GM21526 (cell line): ENCODE results near the gene ADGRF3.
"Not testable (repeated sequence)": the region's sequence is repeated elsewhere in the genome, so short reads cannot be mapped to it uniquely, and the experiment has no call there.

ENCODE experiments used
- ATAC-seq: cut with Tn5 transposase; IDR thresholded peaks from one replicate; pipeline ENCODE4 v1.9.1; 2021; ENCODE audit warnings: moderate library complexity; ENCODE audit not compliant: unreplicated experiment, low FRiP score

The ADGRF3 gene

DNA sequence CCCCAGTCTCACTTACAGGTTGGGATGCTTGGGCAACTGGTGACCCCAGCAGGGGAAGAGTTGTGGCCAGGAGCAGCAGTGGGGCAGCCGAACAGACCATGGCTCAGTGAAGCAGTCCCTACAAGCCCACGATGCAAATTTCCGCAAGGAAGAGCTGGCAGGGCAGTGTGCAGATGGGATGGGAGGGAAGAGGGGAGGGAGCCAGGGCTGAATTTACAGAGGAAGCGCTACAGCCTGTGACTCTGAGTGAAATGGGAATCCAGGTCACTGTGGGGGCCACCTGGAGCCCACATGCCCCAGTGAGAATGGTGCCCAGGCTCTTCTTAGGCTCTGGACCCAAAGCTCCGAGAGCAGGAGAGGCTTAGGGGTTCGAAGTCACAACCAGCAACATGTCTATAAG is 27.6 kb downstream of the ADGRF3 start:
- ATAC-seq: no peak

DNA sequence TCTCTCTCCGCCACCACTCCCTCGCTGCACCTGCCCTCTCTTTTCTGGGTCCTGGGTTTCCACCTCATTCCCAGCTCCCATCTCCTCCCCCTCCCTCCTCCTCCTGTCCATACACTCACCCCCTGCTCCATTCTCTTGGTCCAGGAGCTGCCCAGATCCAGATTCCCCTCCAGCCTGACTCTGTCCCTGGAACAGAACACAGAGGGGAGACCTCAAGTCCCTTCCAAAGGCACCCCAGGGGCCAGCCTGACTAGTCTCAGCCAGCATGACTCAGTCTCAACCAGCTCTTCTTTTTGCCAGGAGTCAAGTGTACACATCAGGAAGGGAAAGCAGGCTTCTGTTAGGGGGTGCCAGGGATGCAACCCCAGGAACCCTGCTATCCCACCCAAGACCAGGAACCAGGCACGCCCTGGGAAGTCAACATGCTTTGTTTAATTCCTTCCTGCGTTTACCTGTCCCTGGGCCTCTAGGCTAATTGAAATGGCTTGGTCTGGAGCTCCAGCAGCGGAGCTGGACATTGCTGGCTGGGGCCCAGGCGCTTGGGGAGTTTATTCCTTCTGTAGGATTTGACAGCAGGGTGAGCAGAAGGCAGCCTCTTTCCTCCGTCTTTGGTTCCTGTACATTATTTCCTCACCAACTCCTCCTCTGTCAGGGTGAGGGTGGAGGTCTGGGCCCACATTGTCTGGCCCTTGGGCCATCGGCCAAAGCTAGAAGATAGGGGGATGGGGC is 29.0 kb downstream of the ADGRF3 start:
- no peak for ATAC-seq

DNA sequence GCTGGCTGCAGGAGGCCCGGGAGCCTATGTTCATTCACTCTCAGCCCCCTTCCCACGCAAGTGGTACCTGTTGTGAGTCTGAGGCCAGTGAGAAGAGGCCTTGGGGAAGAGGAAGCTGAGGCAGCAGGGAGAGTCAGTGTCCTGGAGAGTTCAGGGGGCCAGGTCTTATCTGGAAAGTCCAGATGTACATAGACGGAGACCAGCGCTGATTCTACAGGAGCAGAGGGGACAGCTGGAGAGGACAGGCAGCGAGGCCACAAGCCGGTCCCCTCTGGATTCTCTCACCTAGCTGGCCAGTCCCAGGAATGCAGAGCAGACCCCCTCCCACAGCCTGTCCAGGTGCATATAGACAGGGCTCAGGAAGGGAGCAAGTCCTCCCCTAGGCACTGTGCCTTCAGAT is 29.7 kb downstream of the ADGRF3 start:
- ATAC-seq: no peak

DNA sequence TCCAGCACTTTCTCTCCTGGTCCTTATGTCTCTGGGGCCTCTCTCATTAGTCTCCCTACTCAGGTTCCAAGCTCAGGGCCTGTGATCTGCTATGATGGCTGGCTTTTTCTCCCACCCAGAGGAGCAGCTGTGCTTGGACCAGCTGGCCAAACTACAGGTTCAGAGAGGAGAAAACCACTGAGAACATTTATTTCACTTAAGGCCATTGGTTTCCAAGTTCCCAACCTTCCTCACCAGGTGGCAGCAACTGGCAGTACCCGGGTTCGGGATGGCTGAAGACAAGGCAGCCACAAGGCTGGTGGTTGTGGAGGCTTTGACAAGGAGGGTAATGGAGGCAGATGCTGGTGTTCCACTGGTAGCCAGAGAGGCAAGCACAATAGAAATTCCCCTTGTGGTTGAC is 30.5 kb downstream of the ADGRF3 start:
- ATAC-seq: no peak

DNA sequence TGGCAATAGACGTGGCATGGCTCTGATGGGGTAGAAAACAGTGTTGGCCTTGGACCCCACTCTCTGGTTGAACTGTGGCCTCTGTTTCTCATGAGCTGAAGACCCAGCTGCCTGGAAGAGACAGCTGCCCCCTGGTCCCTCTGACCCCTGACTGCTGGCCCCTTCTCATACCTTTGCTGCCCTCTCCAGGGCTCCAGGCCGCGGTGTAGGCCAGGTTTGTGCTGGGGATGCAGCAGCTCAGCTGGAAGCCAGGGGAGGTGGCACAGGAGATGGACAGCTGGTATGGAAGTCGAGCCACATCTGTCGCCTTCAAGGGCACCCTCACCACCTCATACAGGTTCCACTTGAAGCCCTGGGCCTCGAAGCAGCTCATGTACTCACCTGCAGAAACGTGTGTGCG is 32.3 kb downstream of the ADGRF3 start:
- ATAC-seq: no peak

DNA sequence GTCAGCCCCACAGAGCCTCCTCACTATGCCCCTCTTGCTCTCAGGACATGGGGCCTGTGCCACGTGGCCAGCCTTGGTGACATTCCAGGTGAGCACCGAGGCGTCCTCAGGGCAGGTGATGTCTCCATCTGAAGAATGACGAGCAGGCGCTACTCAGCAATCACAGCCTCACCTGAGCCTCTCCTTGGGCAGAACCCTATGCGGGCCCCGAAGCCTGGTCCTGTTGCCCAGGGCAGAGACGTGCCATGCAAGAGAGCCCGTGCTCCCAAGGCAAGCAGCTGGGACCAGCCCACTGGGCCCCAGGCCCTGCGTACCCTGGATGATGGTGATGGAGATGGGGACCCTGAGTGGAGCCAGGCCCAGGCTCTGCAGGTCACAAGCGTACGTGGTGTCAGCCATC is 33.1 kb downstream of the ADGRF3 start:
- ATAC-seq: no peak

DNA sequence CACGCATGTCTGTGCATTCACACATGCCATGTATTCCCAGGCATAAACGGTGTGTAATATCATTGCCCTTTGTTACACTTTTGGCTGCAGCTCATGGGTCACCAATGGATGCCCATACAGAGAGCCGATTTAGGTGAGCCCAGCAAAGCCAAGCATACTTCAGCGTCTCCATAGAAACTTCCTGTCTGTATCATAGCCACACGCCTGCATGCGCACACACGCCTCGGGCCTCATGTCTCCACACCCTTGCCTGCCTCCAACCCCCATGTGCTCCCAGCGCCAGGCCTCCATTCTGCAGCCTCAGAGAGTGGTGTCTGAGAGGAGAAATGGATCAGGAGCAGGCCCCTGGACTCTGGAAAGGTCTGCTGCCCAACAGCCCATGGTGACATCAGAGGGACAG is 34.1 kb downstream of the ADGRF3 start:
- ATAC-seq: no peak

DNA sequence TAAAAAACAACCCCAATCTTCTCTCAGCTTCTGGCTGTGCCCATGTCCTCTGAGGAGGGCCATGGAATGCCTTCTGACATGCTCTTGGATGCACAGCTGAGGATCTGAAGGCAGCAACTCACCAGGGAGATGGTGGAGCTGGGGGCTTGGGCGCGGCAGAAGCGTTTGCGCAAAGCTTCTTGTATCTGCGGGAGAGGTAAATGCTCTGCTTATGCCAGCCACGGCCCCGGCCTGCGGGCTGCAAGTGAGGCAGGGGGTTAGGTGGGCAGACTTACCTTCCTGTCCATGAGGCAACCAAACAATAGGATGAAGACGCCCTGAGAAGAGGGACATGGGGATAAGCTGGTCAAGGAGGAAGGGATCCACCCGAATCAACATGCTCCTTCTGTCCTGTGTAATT is 36.7 kb downstream of the ADGRF3 start:
- no peak for ATAC-seq

DNA sequence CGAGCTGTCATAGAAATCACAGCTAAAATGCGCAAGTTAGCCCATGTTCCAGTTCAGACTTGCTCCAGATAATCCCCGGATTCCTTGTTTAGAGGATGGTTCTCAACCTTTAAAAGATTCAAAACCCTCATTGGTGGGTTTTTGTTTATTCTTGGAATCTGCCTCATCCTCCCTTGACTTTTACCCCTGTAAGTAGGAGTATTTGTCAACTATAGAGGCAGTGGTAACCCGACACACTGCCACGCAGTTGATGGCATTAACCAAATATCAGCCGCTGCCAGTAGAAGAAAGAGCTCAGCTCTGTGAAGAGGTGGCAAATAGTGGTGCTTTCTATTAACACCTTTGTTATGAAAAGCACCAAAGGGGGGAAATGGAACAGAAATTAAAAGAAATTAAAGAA is 41.0 kb downstream of the ADGRF3 start:
- no peak for ATAC-seq

DNA sequence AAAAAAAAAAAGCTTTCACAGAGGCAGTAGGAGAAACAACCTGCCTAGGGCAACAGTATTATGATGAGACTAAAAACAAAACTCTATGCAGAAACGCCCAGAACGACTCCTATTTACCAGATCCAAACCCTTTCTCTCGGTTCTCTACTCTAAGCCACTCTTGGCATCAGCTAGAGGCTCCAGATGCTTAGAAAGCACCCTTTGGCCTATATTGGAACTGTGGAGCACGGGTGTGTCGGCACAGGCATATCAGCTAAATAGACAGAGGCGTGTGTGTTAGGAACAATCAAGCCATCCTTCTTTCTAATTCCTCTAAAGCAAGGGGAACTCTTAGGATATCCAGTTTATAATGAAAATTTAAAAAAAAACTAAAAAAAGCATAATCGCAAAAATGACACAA is 41.5 kb downstream of the ADGRF3 start:
- not testable (repeated sequence) for ATAC-seq

DNA sequence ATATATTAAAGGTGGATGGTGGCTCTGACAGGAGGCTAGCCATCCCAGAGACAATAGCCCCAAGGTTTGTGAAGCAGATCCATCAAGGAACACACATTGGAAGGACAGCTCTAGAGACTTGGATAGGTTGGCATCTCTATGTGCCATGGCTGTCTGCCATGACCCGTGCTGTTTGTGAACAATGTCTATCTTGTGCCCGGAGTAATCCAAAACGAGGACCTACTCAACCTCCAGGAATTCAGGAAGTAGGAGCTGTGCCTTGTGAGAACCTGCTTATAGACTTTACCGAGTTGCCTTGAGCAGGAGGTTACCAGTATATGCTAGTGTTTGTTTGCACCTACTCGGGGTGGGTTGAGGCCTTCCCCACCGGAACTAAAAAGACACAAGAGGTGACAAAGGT is 43.7 kb downstream of the ADGRF3 start:
- ATAC-seq: no peak

DNA sequence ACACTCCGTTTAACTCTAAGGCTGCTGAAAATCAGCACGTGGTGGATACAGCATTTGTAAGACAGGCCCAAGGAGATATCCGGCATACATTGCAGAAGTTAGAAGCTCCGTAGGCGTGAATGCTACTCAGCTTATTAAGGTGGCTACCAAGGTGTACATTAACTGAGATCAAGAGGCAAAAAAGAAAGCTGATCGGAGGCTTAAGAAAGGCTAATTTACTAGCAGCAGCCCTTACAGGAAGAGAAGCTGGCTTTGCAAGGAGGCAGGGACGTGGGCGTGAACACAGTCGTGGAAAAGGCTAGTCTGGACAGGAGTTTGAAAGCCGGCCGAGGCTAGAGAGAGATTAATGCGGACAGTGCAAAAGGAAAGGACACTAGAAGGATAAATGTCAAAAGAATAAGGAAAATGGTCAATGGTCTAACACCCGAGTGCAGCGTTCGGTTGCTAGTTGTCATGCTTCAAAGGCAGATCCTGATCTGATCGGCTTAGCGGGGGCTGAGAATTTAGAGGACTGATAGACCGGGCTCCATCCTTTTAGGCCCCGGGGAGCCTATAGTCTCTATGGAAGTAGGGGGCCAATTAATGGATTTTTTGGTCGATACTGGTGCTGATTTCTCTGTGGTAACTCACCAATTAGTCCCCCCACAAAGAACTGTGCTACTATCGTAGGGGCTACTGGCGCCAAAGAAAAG is 46.2 kb downstream of the ADGRF3 start:
- ATAC-seq: no peak

DNA sequence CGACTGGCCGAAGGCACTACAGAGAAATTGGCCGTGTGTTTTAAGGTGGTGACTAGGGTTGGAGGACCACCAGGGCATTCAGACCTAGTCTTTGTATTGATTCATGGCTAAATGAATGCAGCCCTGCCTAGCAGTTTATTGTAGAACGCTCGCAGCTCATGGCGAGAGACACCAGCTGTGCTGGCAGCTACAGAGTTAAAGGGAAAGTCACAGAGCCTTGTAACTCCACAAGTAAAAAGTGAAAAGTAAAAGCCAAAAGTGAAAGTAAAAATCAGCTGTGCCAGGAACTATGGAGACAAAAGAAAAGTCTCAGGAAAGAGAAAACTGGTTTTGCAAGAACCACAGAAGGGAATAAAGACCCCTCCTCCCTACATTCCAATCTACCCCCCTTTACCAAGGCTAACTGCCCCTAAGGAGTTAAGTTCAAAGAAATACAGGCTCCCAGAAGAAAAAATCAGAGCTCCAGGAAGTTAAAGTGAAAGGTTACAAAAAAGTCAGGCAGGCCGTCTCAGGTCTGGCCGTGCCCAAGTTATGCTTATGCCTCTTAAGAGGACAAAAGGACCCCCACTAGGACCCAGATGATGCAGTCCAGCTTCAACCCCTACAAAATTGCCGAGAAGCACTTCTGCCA is 47.0 kb downstream of the ADGRF3 start:
- no peak for ATAC-seq

DNA sequence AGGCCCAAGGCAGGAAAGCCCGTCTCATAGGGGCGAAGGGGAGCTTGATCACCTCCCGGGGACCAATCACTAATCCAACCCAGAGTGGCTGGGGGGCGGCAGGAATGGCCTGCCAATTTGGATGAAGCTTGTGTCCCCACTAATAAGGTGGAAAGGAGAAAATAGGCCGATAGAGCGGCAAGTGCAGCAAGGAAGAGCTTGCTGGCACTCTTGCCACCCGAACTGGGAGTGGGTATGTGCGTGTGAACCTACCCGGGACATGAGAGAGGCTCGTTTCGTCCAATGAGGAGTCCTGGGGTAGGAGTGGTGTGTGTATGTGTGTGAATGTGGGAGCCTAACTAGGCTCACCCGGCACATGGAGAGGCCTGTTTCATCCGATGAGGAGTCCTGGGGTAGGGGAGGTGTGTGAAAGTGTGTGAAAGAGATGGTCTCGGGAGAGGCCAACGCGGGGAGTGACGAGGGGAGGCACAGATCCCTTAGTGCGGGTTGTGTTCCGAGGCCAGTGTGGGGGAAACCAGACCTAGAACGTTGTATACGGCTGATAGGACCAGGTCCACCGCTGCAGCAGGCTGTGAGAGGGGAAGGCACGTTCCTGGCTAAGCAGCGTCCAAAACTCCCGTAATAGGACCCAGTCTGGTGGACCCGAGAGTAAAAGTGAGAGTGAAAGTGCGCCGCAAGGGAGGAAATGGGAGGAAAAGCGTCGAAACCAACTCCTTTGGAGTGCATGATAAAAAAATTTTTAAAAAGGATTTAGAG is 47.8 kb downstream of the ADGRF3 start:
- no peak for ATAC-seq

DNA sequence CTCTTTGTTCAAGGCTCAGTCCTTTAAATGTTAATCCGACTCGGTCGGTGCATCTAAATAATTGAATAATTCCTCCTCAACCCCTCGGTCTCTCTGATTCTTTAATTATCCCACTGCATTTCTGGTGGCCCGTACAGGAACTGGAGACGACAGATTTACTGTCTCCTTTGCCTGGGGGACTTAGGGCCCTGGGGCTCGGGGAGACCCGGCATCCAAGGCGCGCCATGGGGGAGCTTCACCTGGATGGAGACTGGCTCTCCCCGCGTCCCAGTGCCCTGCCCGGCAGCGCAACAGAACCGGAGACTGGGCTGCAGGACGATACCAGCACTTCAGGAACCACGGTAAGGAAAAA is 48.3 kb downstream of the ADGRF3 start:
- ATAC-seq: no peak

DNA sequence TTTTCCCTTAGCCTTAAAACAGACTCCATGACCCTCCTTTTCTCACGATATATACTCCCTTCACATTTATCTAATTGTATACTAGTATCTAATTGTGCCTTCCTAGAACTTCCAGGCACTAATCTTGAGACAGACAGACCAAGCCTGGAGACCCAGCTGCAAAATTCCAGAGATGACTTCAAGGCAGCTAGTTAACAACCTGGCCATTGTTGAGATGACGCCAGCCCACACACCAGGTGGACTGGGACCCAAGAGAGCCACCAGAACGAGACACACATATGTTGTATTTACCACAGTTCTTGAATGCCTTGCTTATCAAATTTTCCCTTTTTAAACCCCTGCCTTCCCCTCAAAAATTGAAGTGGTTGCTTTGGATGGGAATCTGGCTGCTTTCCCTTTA is 49.5 kb downstream of the ADGRF3 start:
- no peak for ATAC-seq

DNA sequence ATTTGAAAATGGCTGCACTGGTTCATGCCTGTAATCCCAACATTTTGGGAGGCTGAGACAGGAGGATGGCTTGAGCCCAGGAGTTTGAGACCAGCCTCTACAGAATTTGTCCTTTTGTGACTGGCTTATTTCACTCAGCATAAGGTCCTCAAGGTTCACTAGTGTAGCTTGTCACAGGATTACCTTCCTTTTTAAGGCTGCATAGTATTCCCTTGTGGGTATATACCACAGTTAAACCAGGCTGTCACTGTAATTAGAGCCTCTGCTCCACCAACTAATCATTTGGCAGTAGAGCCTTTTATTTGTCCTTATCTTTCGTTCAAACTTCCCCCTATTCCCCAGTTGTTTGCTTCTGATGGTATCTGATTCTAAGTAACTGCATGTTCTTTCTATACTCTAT is 51.1 kb downstream of the ADGRF3 start:
- no peak for ATAC-seq

DNA sequence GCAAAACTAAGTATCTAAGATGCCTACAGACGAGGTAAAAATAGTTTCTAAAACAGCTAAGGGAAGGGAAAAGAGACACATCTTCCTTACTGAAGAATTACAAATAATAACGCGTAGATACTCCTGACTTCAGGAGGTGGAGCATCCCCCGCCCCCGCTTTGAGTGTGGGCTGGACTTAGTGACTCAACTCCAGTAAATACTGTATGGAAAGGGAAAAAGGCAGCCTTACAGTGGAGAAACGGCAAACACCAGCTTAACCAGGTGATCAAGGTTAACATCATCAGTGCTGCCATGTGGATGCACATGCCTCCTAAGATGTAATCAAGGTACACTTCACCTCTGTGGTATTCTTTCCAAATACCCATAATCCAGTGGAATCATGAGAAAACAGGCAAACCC is 53.9 kb downstream of the ADGRF3 start:
- no peak for ATAC-seq

DNA sequence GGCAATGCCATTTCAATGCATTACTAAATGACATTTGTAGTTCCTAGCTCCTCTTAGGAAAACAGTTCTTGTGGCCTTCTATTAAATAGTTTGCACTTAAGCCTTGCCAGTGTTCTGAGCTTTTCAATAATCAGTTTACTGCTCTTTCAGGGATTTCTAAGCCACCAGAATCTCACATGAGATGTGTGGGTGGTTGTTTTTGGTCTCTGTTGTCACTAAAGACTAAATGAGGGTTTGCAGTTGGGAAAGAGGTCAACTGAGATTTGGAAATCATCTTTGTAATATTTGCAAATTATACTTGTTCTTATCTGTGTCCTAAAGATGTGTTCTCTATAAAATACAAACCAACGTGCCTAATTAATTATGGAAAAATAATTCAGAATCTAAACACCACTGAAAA is 56.6 kb downstream of the ADGRF3 start:
- ATAC-seq: no peak

DNA sequence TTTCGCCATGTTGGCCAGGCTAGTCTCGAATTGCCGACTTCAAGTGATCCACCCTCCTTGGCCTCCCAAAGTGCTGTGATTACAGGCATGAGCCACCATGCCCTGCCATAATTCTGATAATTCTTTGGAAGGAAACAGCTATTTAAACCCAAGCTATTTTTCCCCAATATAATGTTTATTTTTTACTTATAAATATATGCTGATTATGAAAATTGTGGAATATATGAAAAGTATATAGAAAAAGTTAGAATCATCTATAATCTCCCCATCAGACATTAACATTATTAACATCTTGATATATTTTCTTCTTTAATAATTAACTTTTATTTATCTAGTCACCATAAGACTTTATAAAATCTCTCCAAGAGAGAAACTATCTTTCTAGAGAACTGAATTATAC is 60.7 kb downstream of the ADGRF3 start:
- no peak for ATAC-seq

DNA sequence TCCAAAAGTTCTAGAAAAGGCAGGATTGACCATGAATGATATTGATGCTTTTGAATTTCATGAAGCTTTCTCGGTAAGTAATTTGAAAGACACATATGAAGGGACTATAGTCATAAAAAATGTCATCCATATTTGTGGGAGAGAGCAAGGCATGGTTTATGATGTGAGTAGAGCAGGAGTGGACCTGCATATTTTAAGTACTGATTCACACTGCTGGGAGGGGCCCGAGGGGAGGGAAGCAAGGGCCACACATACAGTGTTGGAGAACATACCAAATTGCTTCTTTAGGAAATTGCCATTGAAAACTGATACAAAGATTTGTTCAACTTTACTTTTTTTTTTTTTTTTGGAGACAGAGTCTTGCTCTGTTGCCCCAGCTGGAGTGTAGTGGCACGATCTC is 62.5 kb downstream of the ADGRF3 start:
- ATAC-seq: no peak
